HEK293 (cell line): ENCODE data around the gene PTPRN2.

ENCODE experiments used
- KLF9 ChIP-seq: fragments of 450-650 bp; formaldehyde crosslinking; IDR thresholded peaks from 2 replicates; pipeline ENCODE4 v1.5.1; 2016; ENCODE audit warnings: missing biosample characterization, missing genetic modification characterization, low read depth
- SP2 ChIP-seq: fragments of 450-650 bp; formaldehyde crosslinking; IDR thresholded peaks from 2 replicates; pipeline ENCODE4 v1.5.1; 2016; ENCODE audit warnings: missing biosample characterization, missing genetic modification characterization
- ZFP3 ChIP-seq: fragments of 450-650 bp; formaldehyde crosslinking; IDR thresholded peaks from 2 replicates; pipeline ENCODE4 v1.5.1; 2016; ENCODE audit warnings: low read depth, missing biosample characterization, missing genetic modification characterization
- ZNF174 ChIP-seq: fragments of 450-650 bp; formaldehyde crosslinking; IDR thresholded peaks from 2 replicates; pipeline ENCODE4 v1.5.0; 2017; ENCODE audit warnings: missing biosample characterization, mild to moderate bottlenecking, missing genetic modification characterization
- ZNF239 ChIP-seq: fragments of 450-650 bp; formaldehyde crosslinking; IDR thresholded peaks from 2 replicates; pipeline ENCODE4 v1.5.1; 2016; ENCODE audit warnings: missing biosample characterization, missing genetic modification characterization
- ZNF768 ChIP-seq: fragments of 450-650 bp; formaldehyde crosslinking; IDR thresholded peaks from 2 replicates; pipeline ENCODE4 v1.5.1; 2018; ENCODE audit warnings: missing biosample characterization, mild to moderate bottlenecking, missing genetic modification characterization
- TF ChIP-seq, protein P1 (sequence below): fragments of 450-650 bp; formaldehyde crosslinking; IDR thresholded peaks from 2 replicates; pipeline ENCODE4 v1.5.1; 2016; ENCODE audit warnings: missing biosample characterization, missing genetic modification characterization
- TF ChIP-seq, protein P2 (sequence below): fragments of 450-650 bp; formaldehyde crosslinking; IDR thresholded peaks from 2 replicates; pipeline ENCODE4 v1.5.1; 2016; ENCODE audit warnings: missing biosample characterization, missing genetic modification characterization
- TF ChIP-seq, protein P3 (sequence below): fragments of 450-650 bp; formaldehyde crosslinking; IDR thresholded peaks from 2 replicates; pipeline ENCODE4 v1.5.1; 2017; ENCODE audit warnings: missing biosample characterization, missing genetic modification characterization
- TF ChIP-seq, protein P4 (sequence below): fragments of 450-650 bp; formaldehyde crosslinking; IDR thresholded peaks from 2 replicates; pipeline ENCODE4 v1.5.1; 2017; ENCODE audit warnings: missing biosample characterization, missing genetic modification characterization
- TF ChIP-seq, protein P5 (sequence below): fragments of 450-650 bp; formaldehyde crosslinking; IDR thresholded peaks from 2 replicates; pipeline ENCODE4 v1.5.1; 2016; ENCODE audit warnings: missing biosample characterization, missing genetic modification characterization, low read depth
- TF ChIP-seq, protein P6 (sequence below): fragments of 450-650 bp; formaldehyde crosslinking; IDR thresholded peaks from 2 replicates; pipeline ENCODE4 v1.5.1; 2016; ENCODE audit warnings: missing biosample characterization, missing genetic modification characterization

DNA sequence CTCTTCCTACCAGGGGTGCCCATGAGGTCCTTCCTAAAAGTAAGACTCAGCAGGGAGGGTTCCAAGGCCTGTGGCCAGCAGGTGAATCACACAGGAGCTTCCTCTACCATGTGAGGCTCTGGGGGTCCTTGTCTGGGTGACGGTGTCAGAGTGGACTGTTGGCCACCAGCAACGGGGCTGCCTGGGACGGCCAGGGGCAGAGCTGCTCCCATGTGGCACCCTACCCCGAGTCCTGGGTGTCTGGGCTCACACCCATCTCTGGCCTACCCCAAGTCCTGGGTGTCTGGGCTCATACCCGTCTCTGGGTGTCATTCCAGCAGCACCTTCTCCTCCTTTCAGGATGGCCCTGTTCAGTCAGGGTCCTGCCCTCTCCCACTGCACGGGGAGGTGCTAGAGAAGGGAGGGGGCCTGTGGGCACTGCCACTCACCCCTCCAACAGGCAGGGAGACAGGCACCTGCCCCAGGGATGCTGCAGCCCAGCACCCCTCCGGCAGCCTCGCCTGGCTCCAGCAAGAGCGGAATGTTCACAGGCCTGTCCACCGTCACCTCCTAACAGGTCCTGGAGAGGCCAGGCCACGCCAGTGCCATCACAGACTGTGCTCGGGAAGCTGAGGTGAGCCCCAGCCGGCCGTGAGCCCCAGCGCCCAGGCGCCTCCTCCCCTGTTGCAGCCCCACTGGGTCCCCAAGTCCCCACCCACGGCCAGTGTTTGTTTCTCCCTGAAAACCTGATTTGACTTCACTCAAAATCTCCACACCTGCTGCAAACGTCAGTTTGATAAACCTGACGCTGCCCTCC, 143.7 kb downstream of the PTPRN2 start:
- TF ChIP-seq, protein P1, sequence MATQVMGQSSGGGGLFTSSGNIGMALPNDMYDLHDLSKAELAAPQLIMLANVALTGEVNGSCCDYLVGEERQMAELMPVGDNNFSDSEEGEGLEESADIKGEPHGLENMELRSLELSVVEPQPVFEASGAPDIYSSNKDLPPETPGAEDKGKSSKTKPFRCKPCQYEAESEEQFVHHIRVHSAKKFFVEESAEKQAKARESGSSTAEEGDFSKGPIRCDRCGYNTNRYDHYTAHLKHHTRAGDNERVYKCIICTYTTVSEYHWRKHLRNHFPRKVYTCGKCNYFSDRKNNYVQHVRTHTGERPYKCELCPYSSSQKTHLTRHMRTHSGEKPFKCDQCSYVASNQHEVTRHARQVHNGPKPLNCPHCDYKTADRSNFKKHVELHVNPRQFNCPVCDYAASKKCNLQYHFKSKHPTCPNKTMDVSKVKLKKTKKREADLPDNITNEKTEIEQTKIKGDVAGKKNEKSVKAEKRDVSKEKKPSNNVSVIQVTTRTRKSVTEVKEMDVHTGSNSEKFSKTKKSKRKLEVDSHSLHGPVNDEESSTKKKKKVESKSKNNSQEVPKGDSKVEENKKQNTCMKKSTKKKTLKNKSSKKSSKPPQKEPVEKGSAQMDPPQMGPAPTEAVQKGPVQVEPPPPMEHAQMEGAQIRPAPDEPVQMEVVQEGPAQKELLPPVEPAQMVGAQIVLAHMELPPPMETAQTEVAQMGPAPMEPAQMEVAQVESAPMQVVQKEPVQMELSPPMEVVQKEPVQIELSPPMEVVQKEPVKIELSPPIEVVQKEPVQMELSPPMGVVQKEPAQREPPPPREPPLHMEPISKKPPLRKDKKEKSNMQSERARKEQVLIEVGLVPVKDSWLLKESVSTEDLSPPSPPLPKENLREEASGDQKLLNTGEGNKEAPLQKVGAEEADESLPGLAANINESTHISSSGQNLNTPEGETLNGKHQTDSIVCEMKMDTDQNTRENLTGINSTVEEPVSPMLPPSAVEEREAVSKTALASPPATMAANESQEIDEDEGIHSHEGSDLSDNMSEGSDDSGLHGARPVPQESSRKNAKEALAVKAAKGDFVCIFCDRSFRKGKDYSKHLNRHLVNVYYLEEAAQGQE (tag by site-specific recombination) = no peak
- TF ChIP-seq, protein P2, sequence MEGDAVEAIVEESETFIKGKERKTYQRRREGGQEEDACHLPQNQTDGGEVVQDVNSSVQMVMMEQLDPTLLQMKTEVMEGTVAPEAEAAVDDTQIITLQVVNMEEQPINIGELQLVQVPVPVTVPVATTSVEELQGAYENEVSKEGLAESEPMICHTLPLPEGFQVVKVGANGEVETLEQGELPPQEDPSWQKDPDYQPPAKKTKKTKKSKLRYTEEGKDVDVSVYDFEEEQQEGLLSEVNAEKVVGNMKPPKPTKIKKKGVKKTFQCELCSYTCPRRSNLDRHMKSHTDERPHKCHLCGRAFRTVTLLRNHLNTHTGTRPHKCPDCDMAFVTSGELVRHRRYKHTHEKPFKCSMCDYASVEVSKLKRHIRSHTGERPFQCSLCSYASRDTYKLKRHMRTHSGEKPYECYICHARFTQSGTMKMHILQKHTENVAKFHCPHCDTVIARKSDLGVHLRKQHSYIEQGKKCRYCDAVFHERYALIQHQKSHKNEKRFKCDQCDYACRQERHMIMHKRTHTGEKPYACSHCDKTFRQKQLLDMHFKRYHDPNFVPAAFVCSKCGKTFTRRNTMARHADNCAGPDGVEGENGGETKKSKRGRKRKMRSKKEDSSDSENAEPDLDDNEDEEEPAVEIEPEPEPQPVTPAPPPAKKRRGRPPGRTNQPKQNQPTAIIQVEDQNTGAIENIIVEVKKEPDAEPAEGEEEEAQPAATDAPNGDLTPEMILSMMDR (tag by site-specific recombination) = no peak
- TF ChIP-seq ZFP3 (no peak), ZNF174 (tag by site-specific recombination) (no peak), ZNF239 (no peak), ZNF768 (tag by site-specific recombination) (no peak), SP2 (tag by site-specific recombination) (no peak), KLF9 (no peak)
- TF ChIP-seq, protein P3, sequence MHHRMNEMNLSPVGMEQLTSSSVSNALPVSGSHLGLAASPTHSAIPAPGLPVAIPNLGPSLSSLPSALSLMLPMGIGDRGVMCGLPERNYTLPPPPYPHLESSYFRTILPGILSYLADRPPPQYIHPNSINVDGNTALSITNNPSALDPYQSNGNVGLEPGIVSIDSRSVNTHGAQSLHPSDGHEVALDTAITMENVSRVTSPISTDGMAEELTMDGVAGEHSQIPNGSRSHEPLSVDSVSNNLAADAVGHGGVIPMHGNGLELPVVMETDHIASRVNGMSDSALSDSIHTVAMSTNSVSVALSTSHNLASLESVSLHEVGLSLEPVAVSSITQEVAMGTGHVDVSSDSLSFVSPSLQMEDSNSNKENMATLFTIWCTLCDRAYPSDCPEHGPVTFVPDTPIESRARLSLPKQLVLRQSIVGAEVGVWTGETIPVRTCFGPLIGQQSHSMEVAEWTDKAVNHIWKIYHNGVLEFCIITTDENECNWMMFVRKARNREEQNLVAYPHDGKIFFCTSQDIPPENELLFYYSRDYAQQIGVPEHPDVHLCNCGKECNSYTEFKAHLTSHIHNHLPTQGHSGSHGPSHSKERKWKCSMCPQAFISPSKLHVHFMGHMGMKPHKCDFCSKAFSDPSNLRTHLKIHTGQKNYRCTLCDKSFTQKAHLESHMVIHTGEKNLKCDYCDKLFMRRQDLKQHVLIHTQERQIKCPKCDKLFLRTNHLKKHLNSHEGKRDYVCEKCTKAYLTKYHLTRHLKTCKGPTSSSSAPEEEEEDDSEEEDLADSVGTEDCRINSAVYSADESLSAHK = no peak
- TF ChIP-seq, protein P4, sequence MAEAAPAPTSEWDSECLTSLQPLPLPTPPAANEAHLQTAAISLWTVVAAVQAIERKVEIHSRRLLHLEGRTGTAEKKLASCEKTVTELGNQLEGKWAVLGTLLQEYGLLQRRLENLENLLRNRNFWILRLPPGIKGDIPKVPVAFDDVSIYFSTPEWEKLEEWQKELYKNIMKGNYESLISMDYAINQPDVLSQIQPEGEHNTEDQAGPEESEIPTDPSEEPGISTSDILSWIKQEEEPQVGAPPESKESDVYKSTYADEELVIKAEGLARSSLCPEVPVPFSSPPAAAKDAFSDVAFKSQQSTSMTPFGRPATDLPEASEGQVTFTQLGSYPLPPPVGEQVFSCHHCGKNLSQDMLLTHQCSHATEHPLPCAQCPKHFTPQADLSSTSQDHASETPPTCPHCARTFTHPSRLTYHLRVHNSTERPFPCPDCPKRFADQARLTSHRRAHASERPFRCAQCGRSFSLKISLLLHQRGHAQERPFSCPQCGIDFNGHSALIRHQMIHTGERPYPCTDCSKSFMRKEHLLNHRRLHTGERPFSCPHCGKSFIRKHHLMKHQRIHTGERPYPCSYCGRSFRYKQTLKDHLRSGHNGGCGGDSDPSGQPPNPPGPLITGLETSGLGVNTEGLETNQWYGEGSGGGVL (tag by site-specific recombination) = no peak
- TF ChIP-seq, protein P5, sequence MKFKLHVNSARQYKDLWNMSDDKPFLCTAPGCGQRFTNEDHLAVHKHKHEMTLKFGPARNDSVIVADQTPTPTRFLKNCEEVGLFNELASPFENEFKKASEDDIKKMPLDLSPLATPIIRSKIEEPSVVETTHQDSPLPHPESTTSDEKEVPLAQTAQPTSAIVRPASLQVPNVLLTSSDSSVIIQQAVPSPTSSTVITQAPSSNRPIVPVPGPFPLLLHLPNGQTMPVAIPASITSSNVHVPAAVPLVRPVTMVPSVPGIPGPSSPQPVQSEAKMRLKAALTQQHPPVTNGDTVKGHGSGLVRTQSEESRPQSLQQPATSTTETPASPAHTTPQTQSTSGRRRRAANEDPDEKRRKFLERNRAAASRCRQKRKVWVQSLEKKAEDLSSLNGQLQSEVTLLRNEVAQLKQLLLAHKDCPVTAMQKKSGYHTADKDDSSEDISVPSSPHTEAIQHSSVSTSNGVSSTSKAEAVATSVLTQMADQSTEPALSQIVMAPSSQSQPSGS (tag by site-specific recombination) = no peak
- TF ChIP-seq, protein P6, sequence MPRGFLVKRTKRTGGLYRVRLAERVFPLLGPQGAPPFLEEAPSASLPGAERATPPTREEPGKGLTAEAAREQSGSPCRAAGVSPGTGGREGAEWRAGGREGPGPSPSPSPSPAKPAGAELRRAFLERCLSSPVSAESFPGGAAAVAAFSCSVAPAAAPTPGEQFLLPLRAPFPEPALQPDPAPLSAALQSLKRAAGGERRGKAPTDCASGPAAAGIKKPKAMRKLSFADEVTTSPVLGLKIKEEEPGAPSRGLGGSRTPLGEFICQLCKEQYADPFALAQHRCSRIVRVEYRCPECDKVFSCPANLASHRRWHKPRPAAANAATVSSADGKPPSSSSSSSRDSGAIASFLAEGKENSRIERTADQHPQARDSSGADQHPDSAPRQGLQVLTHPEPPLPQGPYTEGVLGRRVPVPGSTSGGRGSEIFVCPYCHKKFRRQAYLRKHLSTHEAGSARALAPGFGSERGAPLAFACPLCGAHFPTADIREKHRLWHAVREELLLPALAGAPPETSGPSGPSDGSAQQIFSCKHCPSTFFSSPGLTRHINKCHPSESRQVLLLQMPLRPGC = no peak
